Measurements from ENCODE around the gene RAP1GAP2.

DNA sequence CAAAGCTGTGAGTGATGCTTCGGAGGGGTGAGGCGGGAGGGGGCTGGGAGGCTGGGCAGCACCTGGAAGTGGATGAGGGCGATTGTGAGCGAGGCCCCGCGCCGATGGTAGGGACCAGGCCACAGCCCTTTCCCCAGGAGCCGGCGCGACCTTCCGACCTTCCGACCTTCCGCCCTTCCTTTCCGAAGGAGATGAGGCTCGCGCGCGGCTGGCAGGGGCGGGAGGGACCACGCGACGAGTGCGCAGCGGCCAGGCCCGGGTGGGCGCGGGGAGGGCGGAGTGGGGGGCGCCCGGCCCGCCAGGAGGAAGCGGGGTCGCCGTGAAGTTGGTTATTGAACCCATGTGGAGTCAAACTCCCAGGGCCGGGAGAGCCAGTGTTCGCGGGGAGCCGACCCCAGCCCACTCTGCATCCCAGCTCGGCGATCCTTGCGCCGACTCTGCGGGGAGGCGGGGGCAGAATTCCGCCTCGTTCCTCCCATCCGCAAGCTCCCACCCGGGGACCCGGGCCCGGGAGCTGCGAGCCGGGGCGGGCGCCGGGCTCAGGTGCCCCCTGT lies 56.6 kb downstream of the RAP1GAP2 start:
- TF ChIP-seq EZH2 (IDR thresholded peaks at IDR 0.05; ENCODE audit: insufficient read depth, poor library complexity, severe bottlenecking), result no peak
- no peak for TF ChIP-seq EZH2phosphoT487 (IDR thresholded peaks at IDR 0.05; ENCODE audit: insufficient read depth, low read depth)
